Stimulated activated CD8-positive, alpha-beta memory T cell treated with anti-CD3 and anti-CD28 coated beads, Interleukin-12 subunit alpha, Interleukin-12 subunit beta, amount 100 ng/mL, for 24 hours (primary cell): ENCODE measurements around the gene SLC24A3.

ENCODE experiments used
- DNase-seq: peaks from one replicate; pipeline ENCODE4 v3.0.0-alpha.2; 2020; ENCODE audit errors: extremely low read depth

Gene SLC24A3

DNA sequence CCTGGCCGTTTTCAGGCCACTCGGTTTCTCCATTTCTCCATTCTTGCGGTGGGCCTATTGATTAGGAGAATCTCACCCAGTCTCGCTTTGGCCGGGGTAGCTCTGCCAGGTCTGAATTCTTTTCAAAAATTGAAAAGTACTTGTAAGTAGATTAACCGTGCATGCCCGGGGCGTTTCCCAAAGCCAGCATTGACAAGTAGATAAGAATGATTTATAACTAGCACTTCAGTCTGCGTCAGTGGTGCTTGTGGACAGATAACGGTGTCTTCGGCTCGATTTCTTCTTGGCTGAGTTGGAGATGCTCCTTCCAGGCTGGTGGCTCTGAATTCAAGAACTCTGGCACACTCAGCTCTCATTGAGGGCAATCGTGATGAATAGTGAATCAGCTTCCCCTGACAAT is 29.0 kb downstream of the SLC24A3 start:
- DNase-seq, result no peak

- no peak for DNase-seq
Observed at GRCh38 chr20:19244291-19244690, 31.8 kb downstream of the SLC24A3 start.

DNA sequence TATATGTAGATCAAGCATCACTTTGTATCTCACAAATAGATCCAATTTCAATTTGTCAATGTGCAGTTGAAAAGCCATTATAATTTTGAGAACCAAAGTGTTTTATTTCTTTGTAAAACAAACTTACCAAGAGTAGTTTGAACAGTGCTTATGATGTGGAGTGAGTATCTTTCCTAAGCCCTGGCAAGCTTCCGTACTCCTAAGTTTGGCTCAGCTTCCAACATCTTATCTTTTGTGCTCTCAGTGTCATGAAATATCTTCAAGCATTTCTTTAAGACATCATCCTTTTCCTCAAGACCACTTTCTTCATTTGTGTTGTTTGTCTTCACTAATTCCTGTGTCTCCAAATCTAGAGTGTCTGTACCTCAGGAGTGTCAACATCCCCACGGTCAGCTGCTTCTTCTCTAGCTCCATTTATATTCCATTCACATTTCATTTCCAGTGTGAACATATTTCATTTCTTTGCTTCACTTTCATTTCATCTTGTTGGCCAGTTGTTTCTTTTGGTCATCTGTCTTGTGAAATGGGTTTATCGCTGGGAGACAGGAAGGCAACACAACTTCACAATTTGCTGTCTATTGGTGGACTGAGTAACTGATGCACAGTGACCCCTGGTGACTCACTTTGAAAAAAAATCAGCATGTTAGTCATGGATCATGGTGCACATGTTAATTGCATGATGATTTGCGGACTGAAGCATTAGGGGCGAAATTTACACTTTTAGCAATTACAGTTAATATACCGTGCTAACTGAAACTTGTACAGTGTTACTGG is 36.9 kb downstream of the SLC24A3 start:
- no peak for DNase-seq

DNA sequence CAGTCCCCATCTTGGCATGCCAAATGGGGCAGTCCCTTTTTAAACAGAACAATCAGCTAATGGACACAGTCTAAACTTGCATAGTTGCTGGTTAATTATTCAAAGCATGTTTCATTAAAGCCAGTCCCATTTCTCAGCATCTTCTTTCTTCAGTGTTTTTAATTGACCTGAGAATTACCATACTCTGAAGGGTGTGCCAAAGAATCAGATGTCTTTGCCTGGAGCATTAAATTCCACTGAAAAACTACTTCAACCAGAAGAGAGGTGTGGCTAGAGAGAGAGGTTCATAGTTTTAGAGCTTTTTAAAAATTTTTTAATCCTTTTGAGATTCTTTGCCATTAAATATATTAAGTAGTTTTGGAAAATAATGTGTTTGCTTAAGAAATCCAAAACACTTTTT is 37.9 kb downstream of the SLC24A3 start:
- no peak for DNase-seq

DNA sequence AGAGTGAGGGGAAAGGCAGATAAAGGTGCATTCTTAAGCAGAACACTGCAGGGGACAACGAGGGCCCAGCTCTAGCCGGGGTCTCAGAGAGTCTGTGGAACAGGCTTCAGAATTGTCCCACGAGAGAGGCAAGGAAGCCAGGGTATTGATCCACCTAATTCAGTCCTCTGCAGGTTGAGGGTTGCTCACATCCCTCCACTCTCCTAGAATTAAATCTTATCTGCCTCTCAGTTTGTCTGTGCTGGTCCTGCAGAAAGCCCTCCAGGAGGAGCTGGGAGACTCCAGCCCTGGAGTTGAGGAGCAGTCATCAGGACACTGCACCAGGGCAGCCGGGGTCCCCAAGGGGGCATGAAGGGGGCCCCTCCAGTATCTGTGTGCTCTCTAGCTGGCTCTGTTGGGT is 39.1 kb downstream of the SLC24A3 start:
- DNase-seq, result no peak

GRCh38 chr20:19251958-19252357 is 39.5 kb downstream of the SLC24A3 start:
- no peak for DNase-seq

GRCh38 chr20:19252451-19253120 is 40.1 kb downstream of the SLC24A3 start:
- no peak for DNase-seq

- no peak for DNase-seq
Observed at GRCh38 chr20:19253316-19253715, 40.9 kb downstream of the SLC24A3 start.

- no peak for DNase-seq
Observed at GRCh38 chr20:19253916-19254820, 41.7 kb downstream of the SLC24A3 start.

DNA sequence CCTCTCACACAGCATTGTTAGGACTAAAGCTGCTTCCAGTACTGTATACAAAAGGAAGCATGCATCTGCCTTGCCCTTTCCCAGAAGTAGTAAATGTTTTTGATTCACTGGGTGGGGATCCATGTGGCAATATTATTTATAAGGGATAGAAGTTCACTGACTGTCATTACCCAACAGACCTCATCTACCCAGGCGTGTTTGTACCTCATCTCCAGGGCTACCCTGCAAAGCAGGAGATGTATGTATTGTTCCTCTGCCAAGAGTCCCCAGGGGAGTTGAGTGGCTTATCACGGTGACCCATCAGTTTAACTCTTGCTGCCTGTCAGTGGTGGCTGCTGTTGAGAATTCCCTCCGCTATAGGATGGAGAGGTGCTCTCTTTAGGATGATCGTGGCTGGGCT is 42.5 kb downstream of the SLC24A3 start:
- DNase-seq, result no peak

- no peak for DNase-seq
Observed at GRCh38 chr20:19256085-19256484, 43.6 kb downstream of the SLC24A3 start.

DNA sequence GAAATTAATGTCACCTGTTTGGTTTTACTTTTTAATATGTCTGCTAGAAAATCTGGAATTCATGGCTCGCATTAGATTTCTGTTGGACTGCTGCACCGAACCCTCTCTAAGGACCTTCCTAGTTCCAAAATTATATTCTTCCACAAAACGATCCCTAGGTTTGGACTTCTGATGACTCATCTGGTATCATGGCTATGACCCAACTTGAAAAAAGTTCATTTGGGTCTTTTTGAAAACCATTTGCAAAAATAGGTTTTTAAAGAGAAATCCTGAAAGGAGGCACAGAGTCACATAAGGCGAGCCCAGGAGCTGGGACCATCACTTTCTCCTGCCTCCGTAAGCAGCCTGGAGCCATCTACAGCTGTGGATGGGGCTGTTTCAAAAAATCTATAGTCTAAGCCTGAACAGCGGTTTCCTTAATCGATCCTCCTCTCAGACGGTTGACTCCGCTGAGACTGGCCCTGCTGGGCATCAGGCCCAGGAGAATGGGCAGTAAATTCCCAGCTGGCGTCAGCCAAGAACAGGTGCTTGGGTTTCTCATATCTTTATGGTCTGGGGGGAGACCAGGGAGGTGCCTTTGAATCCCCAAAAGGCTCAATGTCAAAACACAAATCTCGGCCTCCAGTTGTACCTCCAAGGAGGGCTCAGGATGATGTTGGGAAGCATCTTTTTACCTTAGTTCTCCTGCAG is 44.6 kb downstream of the SLC24A3 start:
- DNase-seq, result no peak

- no peak for DNase-seq
Observed at GRCh38 chr20:19257865-19258264, 45.4 kb downstream of the SLC24A3 start.

- DNase-seq, result no peak
Observed at GRCh38 chr20:19259141-19259591, 46.7 kb downstream of the SLC24A3 start.

GRCh38 chr20:19260412-19261090 is 48.1 kb downstream of the SLC24A3 start:
- no peak for DNase-seq

DNA sequence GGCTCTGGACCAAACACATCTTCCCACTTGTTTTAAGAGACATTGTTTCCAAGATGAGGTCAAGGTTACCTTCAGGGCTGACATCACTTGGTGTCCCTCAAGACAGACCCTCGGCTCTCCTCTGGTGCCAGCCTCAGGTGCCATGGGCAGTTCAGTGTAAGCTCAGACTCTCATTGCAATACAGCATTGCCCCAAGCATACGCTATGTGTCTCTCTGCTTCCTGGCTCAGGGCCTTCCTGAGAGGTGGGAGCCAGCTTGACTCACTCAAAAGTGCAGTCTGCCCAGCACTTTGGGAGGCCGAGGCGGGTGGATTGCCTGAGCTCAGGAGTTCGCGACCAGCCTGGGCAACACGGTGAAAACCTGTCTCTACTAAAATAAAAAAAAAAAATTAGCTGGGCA is 51.7 kb downstream of the SLC24A3 start:
- no peak for DNase-seq

DNA sequence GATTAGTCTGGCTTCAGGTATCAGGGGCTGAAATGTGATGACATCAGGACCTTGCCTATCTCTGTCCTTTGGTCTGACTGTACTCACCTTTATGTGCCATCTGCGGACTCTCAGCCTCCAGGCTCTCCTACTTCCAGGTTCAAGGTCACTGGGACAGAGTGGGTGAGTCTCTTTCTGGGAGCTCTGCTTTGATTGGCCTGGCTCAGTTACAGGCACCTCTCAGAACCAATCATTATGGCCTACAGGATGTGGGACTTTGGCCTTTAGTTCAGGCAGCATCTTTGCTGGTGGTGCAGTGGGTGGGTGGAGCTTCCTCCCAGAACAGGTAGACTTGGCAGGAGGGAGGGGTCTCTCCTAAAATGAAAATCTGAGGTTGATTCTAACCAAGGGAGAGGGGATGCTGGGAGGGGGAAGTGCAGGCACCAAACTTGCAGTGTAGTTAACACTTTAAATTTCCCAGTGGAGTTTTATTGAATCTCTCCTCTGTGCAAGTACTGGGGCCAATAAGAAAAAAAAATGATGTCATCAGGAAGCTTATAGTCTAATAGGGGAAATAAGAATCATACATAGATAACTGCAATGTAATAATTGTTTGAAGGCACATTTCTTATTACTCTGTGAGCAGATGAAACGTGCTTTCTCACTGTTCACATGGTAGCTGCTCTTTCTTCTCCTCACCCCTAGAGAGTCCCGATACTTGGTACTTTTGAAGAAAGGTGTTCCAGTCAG is 53.4 kb downstream of the SLC24A3 start:
- no peak for DNase-seq

DNA sequence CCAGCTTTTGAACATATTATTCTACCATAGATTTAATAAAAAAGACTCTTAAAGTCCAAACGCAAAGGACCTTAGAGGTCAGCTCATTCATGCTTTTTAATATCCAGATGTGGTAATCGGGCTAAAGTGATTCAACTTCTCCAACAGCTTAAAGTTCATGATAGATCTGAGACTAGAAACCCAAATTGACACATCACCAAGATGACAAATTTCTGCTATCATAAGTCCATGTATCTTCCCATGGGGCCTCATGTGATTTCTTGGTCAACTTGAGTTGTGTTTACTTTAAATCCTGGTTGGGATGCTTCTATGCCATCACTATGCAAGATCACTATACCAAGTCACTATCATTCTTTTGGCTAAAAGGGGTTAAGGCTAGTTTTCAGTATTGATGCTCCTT is 56.0 kb downstream of the SLC24A3 start:
- DNase-seq, result no peak

GRCh38 chr20:19269737-19270340 is 57.4 kb downstream of the SLC24A3 start:
- no peak for DNase-seq
